Fibroblast of lung (primary cell): ENCODE measurements around the gene SENP3. TPM values are rescaled to one million over a fixed set of nuclear protein-coding genes. Genes with fewer than 3 reads are reported as not detected.

Experiments used
- DNase-seq, 2 donors: peaks; one replicate each; pipeline versions ENCODE4 v3.0.0 to v3.0.0-alpha.2; 2010; ENCODE audit warnings: low read depth in 2 of 2
- H2AFZ ChIP-seq: 2 replicates; pipeline ENCODE4 v1.5.1; 2012; ENCODE audit warnings: low read length, control low read depth, inconsistent platforms
- H3K27ac ChIP-seq: 2 replicates; pipeline ENCODE4 v1.5.1; 2011; ENCODE audit warnings: low read length, control low read depth; ENCODE audit not compliant: insufficient read depth
- H3K27me3 ChIP-seq: 2 replicates; pipeline ENCODE4 v1.5.1; 2011; ENCODE audit warnings: mild to moderate bottlenecking, low read length; ENCODE audit not compliant: control insufficient read depth, insufficient read depth
- H3K36me3 ChIP-seq: 2 replicates; pipeline ENCODE4 v1.5.1; 2011; ENCODE audit warnings: low read length; ENCODE audit not compliant: control insufficient read depth, insufficient read depth
- H3K4me1 ChIP-seq: 2 replicates; pipeline ENCODE4 v1.5.1; 2011; ENCODE audit warnings: low read length; ENCODE audit not compliant: control insufficient read depth, insufficient read depth; ENCODE audit errors: extremely low read depth
- H3K4me2 ChIP-seq: 2 replicates; pipeline ENCODE4 v1.5.1; 2011; ENCODE audit warnings: low read length, control low read depth; ENCODE audit not compliant: insufficient read depth; ENCODE audit errors: extremely low read depth
- H3K4me3 ChIP-seq, 4 experiments: fragments of 200-600 bp in 1 of 4; sonication (generic) in 1 of 4; replicated peaks in 1 of 4; 2 replicates each; pipeline ENCODE4 v1.5.1; 2011 to 2016; ENCODE audit warnings: low read length in 4 of 4, low read depth in 3 of 4, mild to moderate bottlenecking in 3 of 4, control low read depth in 2 of 4, inconsistent platforms in 1 of 4, mixed read lengths in 1 of 4; ENCODE audit not compliant: insufficient read depth in 1 of 4; ENCODE audit errors: control extremely low read depth in 1 of 4
- H3K79me2 ChIP-seq: 2 replicates; pipeline ENCODE4 v1.5.1; 2012; ENCODE audit warnings: mild to moderate bottlenecking, low read length, inconsistent platforms; ENCODE audit not compliant: control insufficient read depth, insufficient read depth
- H3K9ac ChIP-seq: 2 replicates; pipeline ENCODE4 v1.5.1; 2011; ENCODE audit warnings: mild to moderate bottlenecking, low read length, control low read depth; ENCODE audit not compliant: insufficient read depth
- H3K9me3 ChIP-seq: 2 replicates; pipeline ENCODE4 v1.5.1; 2012; ENCODE audit warnings: low read depth, low read length; ENCODE audit not compliant: control insufficient read depth, insufficient read depth
- H4K20me1 ChIP-seq: 2 replicates; pipeline ENCODE4 v1.5.1; 2011; ENCODE audit warnings: low read length; ENCODE audit not compliant: control insufficient read depth, insufficient read depth; ENCODE audit errors: extremely low read depth
- CTCF ChIP-seq, 2 donors: IDR thresholded peaks in 1 of 2; conservative IDR thresholded peaks in 1 of 2; 1 replicate in 1 of 2; 2 replicates in 1 of 2; pipeline ENCODE4 v1.5.1; 2011 to 2012; ENCODE audit warnings: low read length in 2 of 2, control low read depth in 1 of 2, inconsistent platforms in 1 of 2, low read depth in 1 of 2, mild to moderate bottlenecking in 1 of 2
- EZH2 ChIP-seq: IDR thresholded peaks from 2 replicates; pipeline ENCODE4 v1.5.1; 2012; ENCODE audit warnings: low read length, control low read depth, mild to moderate bottlenecking; ENCODE audit errors: missing control alignments
- polyA plus RNA-seq, 2 donors: library from polyadenylated mRNA; depleted of rRNA in 1 of 2; stranded (reverse) in 1 of 2; unstranded in 1 of 2; fragments of >200 nt; gene quantifications; 2 replicates each; pipeline ENCODE4 v1.2.1, GENCODE V29; 2011 to 2012; ENCODE audit warnings: missing spikeins in 1 of 2
- total RNA-seq: library from RNA; depleted of rRNA; stranded (reverse); fragments of >200 nt; gene quantifications from 2 replicates; pipeline ENCODE4 v1.2.1, GENCODE V29; 2014

Gene SENP3
- total and polyA plus RNA-seq, 2 donors (not counting 1 experiment from before 2014, with no cell fraction given): 66.2 to 67.6 TPM

- H3K36me3 ChIP-seq: peaks cover 29% of the 10 kb centered on the region
- no peaks in the 10 kb centered on the region for H3K9me3 ChIP-seq
- peak overlapping the region; percentile 47 for H3K9ac ChIP-seq
- no peak overlapping the region for H2AFZ ChIP-seq
- peak overlapping the region; percentile 94 for H3K4me2 ChIP-seq
- peak overlapping the region; percentile 78 for H3K27ac ChIP-seq
- H3K4me3 ChIP-seq: peak overlapping the region in 3 of 4 experiments; percentile 19 to 43 (median 26)
- no peaks in the 10 kb centered on the region for H3K27me3 ChIP-seq
- H3K79me2 ChIP-seq: peaks cover 25% of the 10 kb centered on the region
- peak; percentile 75 to 85 for DNase-seq
- no peaks in the 10 kb centered on the region for H4K20me1 ChIP-seq
- TF ChIP-seq EZH2: no peak
- peak; percentile 75 to 79 for TF ChIP-seq CTCF (conservative IDR thresholded peaks at IDR 0.05 in 1 of 2, IDR thresholded peaks at IDR 0.05 in 1 of 2; ENCODE audit: low read depth in 1 of 2, low read length in 2 of 2)
- H3K4me1 ChIP-seq: peaks cover 48% of the 10 kb centered on the region
These were observed 27.6 kb downstream of the SENP3 start for GRCh38 chr17:7589204-7589868.

DNA sequence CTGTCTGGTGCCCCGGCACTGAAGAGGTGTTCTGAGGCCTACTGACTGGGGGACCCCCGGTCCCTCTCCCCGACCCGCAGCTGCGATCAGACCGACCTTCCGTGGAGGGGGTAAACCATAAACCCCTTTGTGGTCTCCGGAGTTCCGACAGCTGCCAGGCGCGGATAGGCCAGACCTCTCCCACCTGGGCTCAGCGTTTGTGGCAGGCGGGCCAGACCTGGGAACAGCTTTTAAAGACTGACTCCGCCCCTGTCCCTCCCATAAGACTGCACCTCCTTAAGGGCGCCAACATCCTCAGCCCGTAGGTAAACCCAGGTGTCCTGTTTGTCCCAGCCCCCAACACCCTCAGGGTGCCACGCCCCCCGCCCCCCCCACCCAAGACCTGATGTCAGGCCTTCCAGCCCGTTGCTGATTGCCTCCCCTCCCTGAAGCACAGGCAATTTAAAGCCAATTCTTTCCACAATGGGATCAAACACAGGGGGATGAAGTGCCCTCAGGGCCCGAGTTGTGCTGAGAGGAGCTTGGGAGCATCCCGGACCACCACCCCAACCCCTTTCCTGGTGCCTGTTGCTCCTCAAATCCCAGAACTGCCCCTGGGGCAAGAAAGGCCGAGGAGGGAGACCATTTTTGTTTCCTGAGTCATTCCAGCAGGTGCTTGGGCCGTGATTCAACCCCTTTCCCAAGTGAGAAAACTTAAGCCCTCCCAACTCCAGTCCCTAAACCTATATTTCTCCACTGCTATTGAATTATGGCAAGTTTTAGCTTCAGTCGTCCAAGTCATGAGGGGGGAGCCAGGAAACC, 28.4 kb downstream of the SENP3 start, which contains the start of gene SOX15:
SOX15 (minus strand) TSS at position 204 of the 801 bp plus-strand sequence. CDS start 418 bp downstream, outside the sequence.
- TF ChIP-seq EZH2 (no peak), CTCF (conservative IDR thresholded peaks at IDR 0.05 in 1 of 2, IDR thresholded peaks at IDR 0.05 in 1 of 2; ENCODE audit: low read depth in 1 of 2, low read length in 2 of 2) (no peak)
- Histone ChIP-seq H3K4me3 (peak within 1 kb of the TSS in 3 of 4 experiments; percentile 19 to 43 (median 26)), H3K36me3 (peaks cover 32% of the 10 kb centered on the region), H3K27ac (peak within 1 kb of the TSS; percentile 78), H3K9ac (peak within 1 kb of the TSS; percentile 47), H3K4me2 (peak within 1 kb of the TSS; percentile 94), H4K20me1 (no peaks in the 10 kb centered on the region), H2AFZ (no peak within 1 kb of the TSS), H3K79me2 (peaks cover 20% of the 10 kb centered on the region), H3K27me3 (no peaks in the 10 kb centered on the region), H3K4me1 (peaks cover 48% of the 10 kb centered on the region), H3K9me3 (no peaks in the 10 kb centered on the region)
- DNase-seq: peak in 1 of 2 donors; percentile 59

DNA sequence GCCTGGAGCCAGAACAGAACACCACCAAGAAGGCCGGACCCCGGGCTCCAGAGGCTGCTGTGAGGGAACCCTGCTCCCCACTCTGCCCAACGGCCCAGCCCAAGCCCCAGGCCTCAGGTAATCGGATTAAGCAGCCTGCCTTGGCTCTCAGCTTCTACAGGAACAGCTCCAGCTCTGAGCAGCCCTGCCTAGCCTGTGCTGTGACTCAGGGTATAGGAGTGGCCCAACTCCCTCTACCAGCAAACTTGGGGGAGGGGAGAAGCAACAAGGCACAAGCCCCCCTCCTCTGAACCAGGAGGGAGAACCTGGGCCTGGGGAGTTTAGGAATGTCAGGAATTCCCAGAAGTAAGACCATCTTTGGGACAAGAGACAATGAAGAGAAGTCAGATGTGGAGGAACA, 29.0 kb downstream of the SENP3 start:
- TF ChIP-seq CTCF (conservative IDR thresholded peaks at IDR 0.05 in 1 of 2, IDR thresholded peaks at IDR 0.05 in 1 of 2; ENCODE audit: low read depth in 1 of 2, low read length in 2 of 2) (no peak), EZH2 (no peak)
- Histone ChIP-seq H3K9ac (no peak overlapping the region), H3K4me2 (peak overlapping the region; percentile 44), H3K79me2 (peaks cover 14% of the 10 kb centered on the region), H3K4me3 (no peak overlapping the region), H3K9me3 (no peaks in the 10 kb centered on the region), H3K4me1 (peaks cover 46% of the 10 kb centered on the region), H2AFZ (no peak overlapping the region), H3K27ac (peak overlapping the region; percentile 56), H3K36me3 (peaks cover 36% of the 10 kb centered on the region), H3K27me3 (no peaks in the 10 kb centered on the region), H4K20me1 (no peaks in the 10 kb centered on the region)
- peak; percentile 51 to 76 for DNase-seq
